Transverse colon (tissue), 4 donors: Measurements from ENCODE around the gene MGST2. TPM values are rescaled to one million over a fixed set of nuclear protein-coding genes. Genes with fewer than 3 reads are reported as not detected.

Source experiments
- DNase-seq: peaks from one replicate; pipeline ENCODE4 v3.0.0-alpha.2; 2019
- H3K27ac ChIP-seq, 4 donors: fragments of 200-600 bp; sonication (generic); 2 replicates each; pipeline ENCODE4 v1.5.1; 2016 to 2018; ENCODE audit warnings: inconsistent platforms in 4 of 4
- H3K27me3 ChIP-seq: fragments of 200-600 bp; sonication (generic); 2 replicates; pipeline ENCODE4 v1.5.1; 2017; ENCODE audit warnings: inconsistent platforms
- H3K36me3 ChIP-seq, 4 donors: fragments of 200-600 bp; sonication (generic); 2 replicates each; pipeline ENCODE4 v1.5.1; 2017 to 2019; ENCODE audit warnings: inconsistent platforms in 4 of 4
- H3K4me1 ChIP-seq, 4 donors: fragments of 200-600 bp; sonication (generic); 2 replicates each; pipeline ENCODE4 v1.5.1; 2017 to 2020; ENCODE audit warnings: inconsistent platforms in 4 of 4
- H3K4me3 ChIP-seq, 4 donors: fragments of 200-600 bp; sonication (generic); 1 replicate in 1 of 4; 2 replicates in 3 of 4; pipeline versions ENCODE4 v1.5.1 to v1.6.1; 2017 to 2019; ENCODE audit warnings: inconsistent platforms in 4 of 4
- H3K9me3 ChIP-seq, 2 donors: fragments of 200-600 bp; sonication (generic); 2 replicates each; pipeline ENCODE4 v1.5.1; 2017 to 2019; ENCODE audit warnings: inconsistent platforms in 2 of 2
- EP300 ChIP-seq: sonication (generic); formaldehyde crosslinking; IDR thresholded peaks from one replicate; pipeline ENCODE4 v1.6.1; 2017; ENCODE audit warnings: antibody characterized with exemption, low read depth
- POLR2A ChIP-seq: fragments of 450-650 bp; IDR thresholded peaks from one replicate; pipeline ENCODE4 v1.6.1; 2016; ENCODE audit warnings: antibody characterized with exemption, mild to moderate bottlenecking, moderate library complexity
- POLR2AphosphoS5 ChIP-seq, 3 donors: sonication (generic); formaldehyde crosslinking; IDR thresholded peaks; one replicate each; pipeline ENCODE4 v1.6.1; 2016; ENCODE audit warnings: antibody characterized with exemption in 3 of 3
- WGBS, 2 donors: methylation state at CpG; one replicate each; pipeline ENCODE4 v1.1.5; 2018; ENCODE audit warnings: low coverage in 1 of 2; 5-methylcytosine and 5-hydroxymethylcytosine counted together
- in situ Hi-C, 4 donors: fragments of 200-750 bp; cut with MboI; loops; one replicate each; pipeline versions ENCODE4 v1.15.0 to v1.15.1; 2017; ENCODE audit warnings: low sequenced_read_pairs in 3 of 4, low pct_ligation_motif_present in 1 of 4, low pct_unique_long_range_greater_than_20kb in 1 of 4
- intact Hi-C: fragments of 100-400 bp; cut with DNase I; formaldehyde crosslinking; loops from one replicate; pipeline ENCODE4 v1.15.1; 2023; ENCODE audit warnings: low total_unique reads
- total RNA-seq, 4 donors: library from RNA; depleted of rRNA; stranded (reverse); fragments of >200 nt; gene quantifications; one replicate each; pipeline ENCODE4 v1.1.0, GENCODE V29; 2016
- TF ChIP-seq, protein P1 (sequence below), 5 experiments: fragments of 200-600 bp in 3 of 5; fragments of 450-650 bp in 2 of 5; sonication (generic) in 3 of 5; IDR thresholded peaks; 1 replicate in 2 of 5; 2 replicates in 3 of 5; pipeline ENCODE4 v1.5.1; 2016 to 2017; ENCODE audit warnings: antibody characterized with exemption in 5 of 5, inconsistent platforms in 3 of 5, mild to moderate bottlenecking in 2 of 5, moderate library complexity in 1 of 5

The MGST2 gene
- total RNA-seq, 4 donors from 2014 or later, result 3.4 to 91.5 (median 39.4) TPM

DNA sequence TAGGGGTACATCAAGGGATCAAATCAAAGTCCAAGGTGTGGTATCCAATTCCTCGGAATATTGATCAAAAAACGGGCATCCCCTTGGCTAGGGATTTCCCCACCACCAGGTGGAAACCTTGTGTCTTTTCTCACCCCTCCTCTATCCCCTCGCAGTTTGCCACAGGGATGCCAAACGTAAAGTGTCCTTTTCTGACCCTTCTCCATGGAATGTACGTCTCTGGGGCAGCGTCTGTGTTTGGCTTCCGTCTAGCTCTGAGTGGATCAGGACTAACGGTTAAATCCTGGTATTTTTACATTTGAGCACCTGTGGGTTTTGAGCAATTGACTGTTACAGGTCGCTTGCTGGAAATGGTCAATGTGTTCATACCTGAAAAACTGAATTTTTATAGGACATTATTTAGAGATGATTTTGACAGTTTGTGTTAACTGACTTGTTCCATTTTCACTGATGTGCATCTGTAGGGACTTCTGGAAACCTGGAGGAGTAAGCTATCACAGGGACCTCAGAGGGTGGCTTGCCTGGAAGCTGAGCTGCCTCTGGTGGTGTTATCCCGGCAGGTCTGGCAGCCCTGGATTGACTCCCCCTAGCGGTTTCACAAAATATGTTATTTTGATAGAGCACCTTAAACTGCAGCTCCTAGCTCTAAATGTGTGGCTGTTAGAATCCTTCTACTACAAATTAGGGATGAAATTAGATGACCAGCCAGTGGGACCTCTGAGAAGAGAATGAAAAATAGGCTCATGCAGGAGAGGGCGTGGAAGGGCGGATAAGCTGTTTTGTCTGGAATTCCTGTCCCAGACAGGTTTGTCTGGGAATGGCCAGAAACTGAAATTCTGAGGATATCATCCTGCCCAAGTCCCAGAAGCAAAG lies 8.8 kb upstream of the MGST2 start:
- no peak overlapping the region for H3K4me3 ChIP-seq
- intact Hi-C loops, result no loop called here
- WGBS, 2 donors, result 16 to 34% methylated on average over 6 to 13 of the region's 13 CpGs
- H3K36me3 ChIP-seq, result no peaks in the 10 kb centered on the region
- DNase-seq, result peak; percentile 61
- H3K9me3 ChIP-seq, result no peaks in the 10 kb centered on the region
- H3K27me3 ChIP-seq, result no peaks in the 10 kb centered on the region
- in situ Hi-C loops, result no loop called here
- TF ChIP-seq EP300, result no peak
- TF ChIP-seq, protein P1, sequence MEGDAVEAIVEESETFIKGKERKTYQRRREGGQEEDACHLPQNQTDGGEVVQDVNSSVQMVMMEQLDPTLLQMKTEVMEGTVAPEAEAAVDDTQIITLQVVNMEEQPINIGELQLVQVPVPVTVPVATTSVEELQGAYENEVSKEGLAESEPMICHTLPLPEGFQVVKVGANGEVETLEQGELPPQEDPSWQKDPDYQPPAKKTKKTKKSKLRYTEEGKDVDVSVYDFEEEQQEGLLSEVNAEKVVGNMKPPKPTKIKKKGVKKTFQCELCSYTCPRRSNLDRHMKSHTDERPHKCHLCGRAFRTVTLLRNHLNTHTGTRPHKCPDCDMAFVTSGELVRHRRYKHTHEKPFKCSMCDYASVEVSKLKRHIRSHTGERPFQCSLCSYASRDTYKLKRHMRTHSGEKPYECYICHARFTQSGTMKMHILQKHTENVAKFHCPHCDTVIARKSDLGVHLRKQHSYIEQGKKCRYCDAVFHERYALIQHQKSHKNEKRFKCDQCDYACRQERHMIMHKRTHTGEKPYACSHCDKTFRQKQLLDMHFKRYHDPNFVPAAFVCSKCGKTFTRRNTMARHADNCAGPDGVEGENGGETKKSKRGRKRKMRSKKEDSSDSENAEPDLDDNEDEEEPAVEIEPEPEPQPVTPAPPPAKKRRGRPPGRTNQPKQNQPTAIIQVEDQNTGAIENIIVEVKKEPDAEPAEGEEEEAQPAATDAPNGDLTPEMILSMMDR (IDR thresholded peaks at IDR 0.05), result peak; percentile 74 to 82 (median 79)
- no peak for TF ChIP-seq POLR2A
- TF ChIP-seq POLR2AphosphoS5 (IDR thresholded peaks at IDR 0.05), result no peak
- no peak overlapping the region for H3K27ac ChIP-seq
- H3K4me1 ChIP-seq, result peaks cover 0 to 21% (median 2%) of the 10 kb centered on the region in 4 donors

DNA sequence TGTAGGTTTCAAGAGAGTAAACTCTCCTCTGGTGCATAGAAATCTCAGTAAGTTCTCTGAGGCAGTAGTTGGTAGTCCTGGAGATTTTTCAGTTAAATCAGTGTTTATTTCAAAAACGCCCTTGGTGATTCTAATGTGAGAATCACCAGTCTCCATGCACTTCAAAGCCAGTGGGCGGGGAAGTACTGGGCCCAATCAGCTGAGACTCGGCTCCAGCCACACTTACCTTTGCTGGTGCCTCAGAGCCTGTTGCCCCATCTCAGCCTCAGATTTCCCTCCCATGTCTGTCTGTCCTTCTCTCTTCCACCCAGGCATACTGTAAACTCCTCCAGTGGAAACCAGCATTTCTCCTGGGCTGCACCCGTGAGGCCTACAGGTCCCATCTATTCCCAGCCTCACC lies 7.4 kb upstream of the MGST2 start:
- no peak for DNase-seq
- TF ChIP-seq, protein P1 (IDR thresholded peaks at IDR 0.05), result no peak
- TF ChIP-seq POLR2AphosphoS5 (IDR thresholded peaks at IDR 0.05) (no peak), EP300 (no peak), POLR2A (no peak)
- no peaks in the 10 kb centered on the region for H3K27me3 ChIP-seq
- peak overlapping the region in 1 of 4 donors; percentile 1 for H3K27ac ChIP-seq
- no peaks in the 10 kb centered on the region for H3K9me3 ChIP-seq
- 75 to 86% methylated on average over 1 to 4 of the region's 4 CpGs for WGBS, 2 donors
- H3K36me3 ChIP-seq, result no peaks in the 10 kb centered on the region
- no peak overlapping the region for H3K4me3 ChIP-seq
- intact Hi-C loops (no loop called here), in situ Hi-C loops (no loop called here)
- peaks cover 0 to 21% (median 2%) of the 10 kb centered on the region in 4 donors for H3K4me1 ChIP-seq

DNA sequence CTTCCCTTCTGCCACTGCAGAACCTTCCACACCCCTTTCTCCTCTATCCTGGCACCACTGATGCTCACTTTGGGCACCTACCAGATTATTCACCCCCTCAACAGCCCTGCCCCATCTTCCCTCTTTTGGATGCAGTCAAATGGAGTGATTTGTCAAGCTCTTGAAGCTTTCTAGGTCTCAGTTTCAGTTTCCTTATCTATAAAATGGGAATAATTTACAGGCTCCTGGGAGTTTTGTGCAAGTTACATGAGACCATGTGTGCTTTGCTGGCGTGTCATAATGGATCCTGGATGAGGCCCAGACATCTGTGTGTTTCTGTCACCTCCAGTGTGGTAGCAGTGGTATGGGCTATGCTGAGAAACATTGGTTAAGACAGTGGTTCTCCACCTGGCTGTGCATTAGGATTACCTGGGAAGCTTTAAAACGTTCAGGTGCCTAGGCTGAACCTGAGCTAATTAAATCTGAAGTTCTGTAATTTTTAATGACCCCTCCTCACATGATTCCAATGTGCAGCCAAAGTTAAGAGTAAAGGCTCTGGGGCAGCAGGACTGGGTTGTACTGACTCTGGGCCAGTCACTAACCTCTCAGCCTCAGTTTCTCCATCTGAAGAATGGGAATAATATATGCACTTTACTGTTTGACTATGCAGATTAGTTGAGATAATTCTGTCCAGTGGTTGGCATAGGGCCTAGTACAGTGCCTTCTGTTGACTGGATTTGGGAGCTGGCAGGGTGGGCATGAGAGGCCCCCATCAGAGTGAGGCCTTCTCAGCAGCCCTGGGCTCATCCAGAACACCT lies 6.8 kb upstream of the MGST2 start:
- peak overlapping the region in 1 of 4 donors; percentile 1 for H3K27ac ChIP-seq
- DNase-seq, result no peak
- H3K4me1 ChIP-seq, result peaks cover 0 to 21% (median 2%) of the 10 kb centered on the region in 4 donors
- H3K4me3 ChIP-seq, result no peak overlapping the region
- in situ Hi-C loops (no loop called here), intact Hi-C loops (no loop called here)
- H3K9me3 ChIP-seq, result no peaks in the 10 kb centered on the region
- WGBS, 2 donors, result 75% methylated on average over 2 of the region's 2 CpGs; no CpG with 5 or more reads in 1 of the 2 donors
- H3K36me3 ChIP-seq, result no peaks in the 10 kb centered on the region
- no peaks in the 10 kb centered on the region for H3K27me3 ChIP-seq
- TF ChIP-seq EP300, result no peak
- TF ChIP-seq POLR2AphosphoS5 (IDR thresholded peaks at IDR 0.05), result no peak
- TF ChIP-seq, protein P1 (IDR thresholded peaks at IDR 0.05), result no peak
- TF ChIP-seq POLR2A, result no peak
